Transverse colon (tissue), 4 donors: ENCODE measurements around the gene CTDP1. TPM values are rescaled to one million over a fixed set of nuclear protein-coding genes. Genes with fewer than 3 reads are reported as not detected.
"Not testable (repeated sequence)": the region's sequence is repeated elsewhere in the genome, so short reads cannot be mapped to it uniquely, and the experiment has no call there.

Experiments
- DNase-seq: peaks from one replicate; pipeline ENCODE4 v3.0.0-alpha.2; 2019
- H3K27ac ChIP-seq, 4 donors: fragments of 200-600 bp; sonication (generic); 2 replicates each; pipeline ENCODE4 v1.5.1; 2016 to 2018; ENCODE audit warnings: inconsistent platforms in 4 of 4
- H3K27me3 ChIP-seq: fragments of 200-600 bp; sonication (generic); 2 replicates; pipeline ENCODE4 v1.5.1; 2017; ENCODE audit warnings: inconsistent platforms
- H3K36me3 ChIP-seq, 4 donors: fragments of 200-600 bp; sonication (generic); 2 replicates each; pipeline ENCODE4 v1.5.1; 2017 to 2019; ENCODE audit warnings: inconsistent platforms in 4 of 4
- H3K4me1 ChIP-seq, 4 donors: fragments of 200-600 bp; sonication (generic); 2 replicates each; pipeline ENCODE4 v1.5.1; 2017 to 2020; ENCODE audit warnings: inconsistent platforms in 4 of 4
- H3K4me3 ChIP-seq, 4 donors: fragments of 200-600 bp; sonication (generic); 1 replicate in 1 of 4; 2 replicates in 3 of 4; pipeline versions ENCODE4 v1.5.1 to v1.6.1; 2017 to 2019; ENCODE audit warnings: inconsistent platforms in 4 of 4
- H3K9me3 ChIP-seq, 2 donors: fragments of 200-600 bp; sonication (generic); 2 replicates each; pipeline ENCODE4 v1.5.1; 2017 to 2019; ENCODE audit warnings: inconsistent platforms in 2 of 2
- CTCF ChIP-seq, 5 experiments: fragments of 200-600 bp in 3 of 5; fragments of 450-650 bp in 2 of 5; sonication (generic) in 3 of 5; IDR thresholded peaks; 1 replicate in 2 of 5; 2 replicates in 3 of 5; pipeline ENCODE4 v1.5.1; 2016 to 2017; ENCODE audit warnings: antibody characterized with exemption in 5 of 5, inconsistent platforms in 3 of 5, mild to moderate bottlenecking in 2 of 5, moderate library complexity in 1 of 5
- EP300 ChIP-seq: sonication (generic); formaldehyde crosslinking; IDR thresholded peaks from one replicate; pipeline ENCODE4 v1.6.1; 2017; ENCODE audit warnings: antibody characterized with exemption, low read depth
- POLR2A ChIP-seq: fragments of 450-650 bp; IDR thresholded peaks from one replicate; pipeline ENCODE4 v1.6.1; 2016; ENCODE audit warnings: antibody characterized with exemption, mild to moderate bottlenecking, moderate library complexity
- POLR2AphosphoS5 ChIP-seq, 3 donors: sonication (generic); formaldehyde crosslinking; IDR thresholded peaks; one replicate each; pipeline ENCODE4 v1.6.1; 2016; ENCODE audit warnings: antibody characterized with exemption in 3 of 3
- WGBS, 2 donors: methylation state at CpG; one replicate each; pipeline ENCODE4 v1.1.5; 2018; ENCODE audit warnings: low coverage in 1 of 2; 5-methylcytosine and 5-hydroxymethylcytosine counted together
- in situ Hi-C, 4 donors: fragments of 200-750 bp; cut with MboI; loops; one replicate each; pipeline versions ENCODE4 v1.15.0 to v1.15.1; 2017; ENCODE audit warnings: low sequenced_read_pairs in 3 of 4, low pct_ligation_motif_present in 1 of 4, low pct_unique_long_range_greater_than_20kb in 1 of 4
- intact Hi-C: fragments of 100-400 bp; cut with DNase I; formaldehyde crosslinking; loops from one replicate; pipeline ENCODE4 v1.15.1; 2023; ENCODE audit warnings: low total_unique reads
- total RNA-seq, 4 donors: library from RNA; depleted of rRNA; stranded (reverse); fragments of >200 nt; gene quantifications; one replicate each; pipeline ENCODE4 v1.1.0, GENCODE V29; 2016

CTDP1 gene
- total RNA-seq, 4 donors from 2014 or later, result 30.6 to 120 (median 49.3) TPM

- Histone ChIP-seq H3K9me3 (no peaks in the 10 kb centered on the region), H3K36me3 (peaks cover 0 to 51% (median 21%) of the 10 kb centered on the region in 4 donors), H3K27ac (no peak overlapping the region), H3K4me3 (no peak overlapping the region), H3K4me1 (no peaks in the 10 kb centered on the region), H3K27me3 (no peaks in the 10 kb centered on the region)
- TF ChIP-seq POLR2AphosphoS5 (IDR thresholded peaks at IDR 0.05), result no peak
- TF ChIP-seq EP300, result no peak
- no peak for TF ChIP-seq CTCF (IDR thresholded peaks at IDR 0.05)
- intact Hi-C loops (no loop called here), in situ Hi-C loops (no loop called here)
- DNase-seq, result no peak
- WGBS, 2 donors, result 95 to 100% methylated on average over 2 to 29 of the region's 30 CpGs
Observed at GRCh38 chr18:79718878-79719477, 39.4 kb downstream of the CTDP1 start.

- H3K9me3 ChIP-seq, H3K27me3 ChIP-seq, in situ Hi-C loops, intact Hi-C loops, H3K4me1 ChIP-seq, H3K4me3 ChIP-seq, H3K27ac ChIP-seq, DNase-seq: not testable (repeated sequence)
- 94% methylated on average over 19 of the region's 19 CpGs; no CpG with 5 or more reads in 1 of the 2 donors for WGBS, 2 donors
- H3K36me3 ChIP-seq, result peaks cover 0 to 51% (median 18%) of the 10 kb centered on the region in 4 donors
Observed at GRCh38 chr18:79719478-79720358, 40.1 kb downstream of the CTDP1 start.

- Histone ChIP-seq H3K36me3 (peaks cover 0 to 50% (median 14%) of the 10 kb centered on the region in 4 donors), H3K27ac (no peak overlapping the region), H3K4me1 (no peaks in the 10 kb centered on the region), H3K27me3 (no peaks in the 10 kb centered on the region), H3K4me3 (no peak overlapping the region), H3K9me3 (no peaks in the 10 kb centered on the region)
- WGBS, 2 donors, result 94 to 100% methylated on average over 2 to 14 of the region's 14 CpGs
- no peak for DNase-seq
- no peak for TF ChIP-seq POLR2A
- TF ChIP-seq EP300, result no peak
- no peak for TF ChIP-seq POLR2AphosphoS5 (IDR thresholded peaks at IDR 0.05)
- TF ChIP-seq CTCF (IDR thresholded peaks at IDR 0.05), result no peak
- intact Hi-C loops (no loop called here), in situ Hi-C loops (no loop called here)
Observed at GRCh38 chr18:79720359-79720733, 40.7 kb downstream of the CTDP1 start.

- TF ChIP-seq CTCF (IDR thresholded peaks at IDR 0.05) (no peak), POLR2A (no peak), POLR2AphosphoS5 (IDR thresholded peaks at IDR 0.05) (no peak), EP300 (no peak)
- Histone ChIP-seq H3K9me3 (peaks cover 0 to 4% of the 10 kb centered on the region in 2 donors), H3K27me3 (no peaks in the 10 kb centered on the region), H3K27ac (no peak overlapping the region), H3K4me3 (no peak overlapping the region), H3K4me1 (no peaks in the 10 kb centered on the region), H3K36me3 (peaks cover 0 to 43% (median 10%) of the 10 kb centered on the region in 4 donors)
- intact Hi-C loops (no loop called here), in situ Hi-C loops (no loop called here)
- 95% methylated on average over 13 of the region's 13 CpGs; no CpG with 5 or more reads in 1 of the 2 donors for WGBS, 2 donors
- no peak for DNase-seq
Observed at GRCh38 chr18:79723036-79723435, 43.4 kb downstream of the CTDP1 start.
